Loucy (cell line): Measurements from ENCODE around the gene INSC.

ENCODE experiments used
- H2AFZ ChIP-seq: fragments of 200-600 bp; sonication (generic); 2 replicates; pipeline ENCODE4 v1.6.0; 2016; ENCODE audit warnings: antibody characterized with exemption, mild to moderate bottlenecking, low read length, moderate library complexity
- H3F3A ChIP-seq: fragments of 200-600 bp; 2 replicates; pipeline ENCODE4 v1.6.0; 2016; ENCODE audit warnings: antibody characterized with exemption, low read depth, mild to moderate bottlenecking
- H3K27me3 ChIP-seq: fragments of 200-600 bp; sonication (generic); 2 replicates; pipeline ENCODE4 v1.6.1; 2014; ENCODE audit warnings: low read length, mild to moderate bottlenecking; ENCODE audit not compliant: insufficient read depth, poor library complexity, severe bottlenecking
- H3K36me3 ChIP-seq: fragments of 200-600 bp; sonication (generic); 2 replicates; pipeline ENCODE4 v1.6.1; 2016; ENCODE audit warnings: low read length; ENCODE audit not compliant: insufficient read depth
- H3K4me1 ChIP-seq: fragments of 200-600 bp; sonication (generic); 2 replicates; pipeline ENCODE4 v1.5.1; 2014; ENCODE audit warnings: low read length, mild to moderate bottlenecking; ENCODE audit not compliant: insufficient read depth, poor library complexity, severe bottlenecking
- H3K4me2 ChIP-seq: fragments of 200-600 bp; sonication (generic); 2 replicates; pipeline ENCODE4 v1.6.0; 2014; ENCODE audit warnings: antibody characterized with exemption, low read length, low read depth, mild to moderate bottlenecking; ENCODE audit not compliant: poor library complexity, severe bottlenecking
- H3K4me3 ChIP-seq: fragments of 200-600 bp; sonication (generic); 2 replicates; pipeline ENCODE4 v1.5.1; 2014; ENCODE audit warnings: low read length, mild to moderate bottlenecking, mixed read lengths; ENCODE audit not compliant: poor library complexity, severe bottlenecking
- H3K79me2 ChIP-seq: fragments of 200-600 bp; sonication (generic); 2 replicates; pipeline ENCODE4 v1.6.1; 2014; ENCODE audit warnings: low read length; ENCODE audit not compliant: insufficient read depth
- H3K9ac ChIP-seq: fragments of 200-600 bp; sonication (generic); 2 replicates; pipeline ENCODE4 v1.6.0; 2014; ENCODE audit warnings: mild to moderate bottlenecking, low read depth, low read length, moderate library complexity; ENCODE audit not compliant: poor library complexity, severe bottlenecking
- H3K9me2 ChIP-seq: fragments of 200-600 bp; sonication (generic); replicated peaks from 2 replicates; pipeline ENCODE4 v1.6.1; 2016; ENCODE audit warnings: low read depth, low read length, mixed read lengths
- H3K9me3 ChIP-seq: fragments of 200-600 bp; sonication (generic); 2 replicates; pipeline ENCODE4 v1.6.1; 2014; ENCODE audit warnings: mild to moderate bottlenecking, antibody characterized with exemption, low read length, low read depth; ENCODE audit not compliant: insufficient read depth
- H4K20me1 ChIP-seq: fragments of 200-600 bp; sonication (generic); 2 replicates; pipeline ENCODE4 v1.6.0; 2014; ENCODE audit warnings: antibody characterized with exemption, low read length, mild to moderate bottlenecking; ENCODE audit not compliant: insufficient read depth, poor library complexity, severe bottlenecking
- CTCF ChIP-seq: fragments of 200-600 bp; sonication (generic); conservative IDR thresholded peaks from 2 replicates; pipeline ENCODE4 v1.5.1; 2014; ENCODE audit warnings: mild to moderate bottlenecking, antibody characterized with exemption, low read length
- EZH2phosphoT487 ChIP-seq: fragments of 200-600 bp; IDR thresholded peaks from 2 replicates; pipeline ENCODE4 v1.6.1; 2018; ENCODE audit warnings: antibody characterized with exemption, mild to moderate bottlenecking, moderate library complexity, borderline replicate concordance

Gene INSC

GRCh38 chr11:15227011-15227410 lies 112.3 kb downstream of the INSC start:
- Histone ChIP-seq H3K9me3 (no peaks in the 10 kb centered on the region), H3K4me2 (no peak overlapping the region), H3K9ac (no peak overlapping the region), H3K79me2 (no peaks in the 10 kb centered on the region), H2AFZ (no peak overlapping the region), H3K9me2 (no peaks in the 10 kb centered on the region), H3F3A (no peaks in the 10 kb centered on the region), H3K4me1 (no peaks in the 10 kb centered on the region), H3K27me3 (no peaks in the 10 kb centered on the region), H3K4me3 (no peak overlapping the region), H4K20me1 (no peaks in the 10 kb centered on the region), H3K36me3 (no peaks in the 10 kb centered on the region)
- TF ChIP-seq CTCF (no peak), EZH2phosphoT487 (no peak)

GRCh38 chr11:15228331-15228849 lies 113.7 kb downstream of the INSC start:
- Histone ChIP-seq H4K20me1 (no peaks in the 10 kb centered on the region), H3K9me2 (no peaks in the 10 kb centered on the region), H3K4me1 (no peaks in the 10 kb centered on the region), H3F3A (no peaks in the 10 kb centered on the region), H2AFZ (no peak overlapping the region), H3K9me3 (no peaks in the 10 kb centered on the region), H3K4me3 (no peak overlapping the region), H3K79me2 (no peaks in the 10 kb centered on the region), H3K4me2 (no peak overlapping the region), H3K36me3 (no peaks in the 10 kb centered on the region), H3K9ac (no peak overlapping the region), H3K27me3 (no peaks in the 10 kb centered on the region)
- TF ChIP-seq EZH2phosphoT487 = no peak
- TF ChIP-seq CTCF = no peak

GRCh38 chr11:15229069-15229468 lies 114.3 kb downstream of the INSC start:
- Histone ChIP-seq H3K4me1 (no peaks in the 10 kb centered on the region), H2AFZ (no peak overlapping the region), H4K20me1 (no peaks in the 10 kb centered on the region), H3K9ac (no peak overlapping the region), H3K27me3 (no peaks in the 10 kb centered on the region), H3K36me3 (no peaks in the 10 kb centered on the region), H3K79me2 (no peaks in the 10 kb centered on the region), H3K4me2 (no peak overlapping the region), H3K9me3 (no peaks in the 10 kb centered on the region), H3F3A (no peaks in the 10 kb centered on the region), H3K4me3 (no peak overlapping the region), H3K9me2 (no peaks in the 10 kb centered on the region)
- TF ChIP-seq CTCF (no peak), EZH2phosphoT487 (no peak)
